Measurements from ENCODE around the gene GNB1. TPM values are rescaled to one million over a fixed set of nuclear protein-coding genes. Genes with fewer than 3 reads are reported as not detected.

The GNB1 gene
- polyA plus RNA-seq, 1 of the 3 experiments (the other 2 are of a cell fraction): 355 TPM

DNA sequence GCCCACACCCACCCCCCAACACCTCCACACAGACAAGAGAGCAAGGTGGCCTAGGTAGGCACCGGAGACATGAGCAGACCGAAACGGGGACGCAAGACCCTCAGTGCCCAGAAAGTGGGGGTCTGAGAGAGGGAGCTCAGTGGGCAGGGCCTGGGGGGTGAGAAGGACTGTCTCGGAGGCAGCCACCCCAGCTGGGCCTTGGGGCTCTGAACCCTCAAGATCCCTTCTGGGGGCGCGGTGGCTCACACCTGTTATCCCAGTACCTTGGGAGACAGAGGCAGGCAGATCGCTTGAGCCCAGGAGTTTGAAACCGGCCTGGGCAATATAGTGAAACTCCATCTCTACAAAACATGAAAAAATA, 9.1 kb upstream of the GNB1 start:
- H3K9me2 ChIP-seq: no peaks in the 10 kb centered on the region
- WGBS (ENCODE audit: low lambda C conversion rate): 91% methylated on average over 7 of the region's 9 CpGs
- no peaks in the 10 kb centered on the region for H3K36me3 ChIP-seq (replicated peaks in 1 of 2; ENCODE audit: control insufficient read depth in 1 of 2, insufficient read depth in 2 of 2, low read length in 1 of 2)
- no peaks in the 10 kb centered on the region for H4K20me1 ChIP-seq (ENCODE audit: insufficient read depth)
- no peaks in the 10 kb centered on the region for H3K27me3 ChIP-seq (ENCODE audit: insufficient read depth)
- TF ChIP-seq, protein P1, sequence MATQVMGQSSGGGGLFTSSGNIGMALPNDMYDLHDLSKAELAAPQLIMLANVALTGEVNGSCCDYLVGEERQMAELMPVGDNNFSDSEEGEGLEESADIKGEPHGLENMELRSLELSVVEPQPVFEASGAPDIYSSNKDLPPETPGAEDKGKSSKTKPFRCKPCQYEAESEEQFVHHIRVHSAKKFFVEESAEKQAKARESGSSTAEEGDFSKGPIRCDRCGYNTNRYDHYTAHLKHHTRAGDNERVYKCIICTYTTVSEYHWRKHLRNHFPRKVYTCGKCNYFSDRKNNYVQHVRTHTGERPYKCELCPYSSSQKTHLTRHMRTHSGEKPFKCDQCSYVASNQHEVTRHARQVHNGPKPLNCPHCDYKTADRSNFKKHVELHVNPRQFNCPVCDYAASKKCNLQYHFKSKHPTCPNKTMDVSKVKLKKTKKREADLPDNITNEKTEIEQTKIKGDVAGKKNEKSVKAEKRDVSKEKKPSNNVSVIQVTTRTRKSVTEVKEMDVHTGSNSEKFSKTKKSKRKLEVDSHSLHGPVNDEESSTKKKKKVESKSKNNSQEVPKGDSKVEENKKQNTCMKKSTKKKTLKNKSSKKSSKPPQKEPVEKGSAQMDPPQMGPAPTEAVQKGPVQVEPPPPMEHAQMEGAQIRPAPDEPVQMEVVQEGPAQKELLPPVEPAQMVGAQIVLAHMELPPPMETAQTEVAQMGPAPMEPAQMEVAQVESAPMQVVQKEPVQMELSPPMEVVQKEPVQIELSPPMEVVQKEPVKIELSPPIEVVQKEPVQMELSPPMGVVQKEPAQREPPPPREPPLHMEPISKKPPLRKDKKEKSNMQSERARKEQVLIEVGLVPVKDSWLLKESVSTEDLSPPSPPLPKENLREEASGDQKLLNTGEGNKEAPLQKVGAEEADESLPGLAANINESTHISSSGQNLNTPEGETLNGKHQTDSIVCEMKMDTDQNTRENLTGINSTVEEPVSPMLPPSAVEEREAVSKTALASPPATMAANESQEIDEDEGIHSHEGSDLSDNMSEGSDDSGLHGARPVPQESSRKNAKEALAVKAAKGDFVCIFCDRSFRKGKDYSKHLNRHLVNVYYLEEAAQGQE (IDR thresholded peaks at IDR 0.05; ENCODE audit: low read depth, low read length): no peak
- TF ChIP-seq RAD21 (IDR thresholded peaks at IDR 0.05; ENCODE audit: low read length) (no peak), TEAD4 (IDR thresholded peaks at IDR 0.05; ENCODE audit: borderline replicate concordance, insufficient read depth) (no peak), POLR2AphosphoS5 (IDR thresholded peaks at IDR 0.05; ENCODE audit: low read depth, low read length) (no peak), MEF2A (IDR thresholded peaks at IDR 0.05; ENCODE audit: borderline replicate concordance, low read depth) (no peak), MXI1 (IDR thresholded peaks at IDR 0.05; ENCODE audit: low read depth, low read length) (no peak), ELF1 (IDR thresholded peaks at IDR 0.05) (no peak), EZH2phosphoT487 (IDR thresholded peaks at IDR 0.05; ENCODE audit: borderline replicate concordance, low read depth) (no peak), NFIC (IDR thresholded peaks at IDR 0.05; ENCODE audit: borderline replicate concordance) (no peak), SMC3 (IDR thresholded peaks at IDR 0.05; ENCODE audit: low read depth, low read length) (no peak), GABPA (IDR thresholded peaks at IDR 0.05; ENCODE audit: low read depth) (no peak), CHD2 (IDR thresholded peaks at IDR 0.05; ENCODE audit: low read length, partially characterized antibody) (no peak)
- TF ChIP-seq, protein P2, sequence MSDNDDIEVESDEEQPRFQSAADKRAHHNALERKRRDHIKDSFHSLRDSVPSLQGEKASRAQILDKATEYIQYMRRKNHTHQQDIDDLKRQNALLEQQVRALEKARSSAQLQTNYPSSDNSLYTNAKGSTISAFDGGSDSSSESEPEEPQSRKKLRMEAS (IDR thresholded peaks at IDR 0.05; ENCODE audit: low read depth): no peak
- TF ChIP-seq, protein P3, sequence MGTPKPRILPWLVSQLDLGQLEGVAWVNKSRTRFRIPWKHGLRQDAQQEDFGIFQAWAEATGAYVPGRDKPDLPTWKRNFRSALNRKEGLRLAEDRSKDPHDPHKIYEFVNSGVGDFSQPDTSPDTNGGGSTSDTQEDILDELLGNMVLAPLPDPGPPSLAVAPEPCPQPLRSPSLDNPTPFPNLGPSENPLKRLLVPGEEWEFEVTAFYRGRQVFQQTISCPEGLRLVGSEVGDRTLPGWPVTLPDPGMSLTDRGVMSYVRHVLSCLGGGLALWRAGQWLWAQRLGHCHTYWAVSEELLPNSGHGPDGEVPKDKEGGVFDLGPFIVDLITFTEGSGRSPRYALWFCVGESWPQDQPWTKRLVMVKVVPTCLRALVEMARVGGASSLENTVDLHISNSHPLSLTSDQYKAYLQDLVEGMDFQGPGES (IDR thresholded peaks at IDR 0.05; ENCODE audit: low read depth, low read length): no peak
- ChIA-PET POLR2A (no interaction called here), CTCF (interaction anchor here (0.8 to 6.9 kb wide), 3 partner anchors 7 to 100 kb away, joined by 3 to 51 read pairs (median 4); no protein-coding TSS in a partner anchor)
- peaks cover 3% of the 10 kb centered on the region for H3F3A ChIP-seq (replicated peaks; ENCODE audit: insufficient read depth)
- no peak overlapping the region for H3K9ac ChIP-seq
- H2AFZ ChIP-seq (ENCODE audit: low read depth): no peak overlapping the region
- no peaks in the 10 kb centered on the region; the same call in 1 of the 2 replicates for H3K79me2 ChIP-seq (ENCODE audit: insufficient read depth)
- H3K4me1 ChIP-seq (ENCODE audit: control insufficient read depth in 1 of 2, insufficient read depth in 2 of 2, low read depth in 1 of 2, low read length in 1 of 2): peaks cover 0 to 17% of the 10 kb centered on the region in 2 experiments; a peak in 1 of 4 replicates
- no peak overlapping the region for H3K4me3 ChIP-seq (ENCODE audit: low read depth in 2 of 2, low read length in 1 of 2)
- no peak overlapping the region for H3K4me2 ChIP-seq
- no peak overlapping the region for H3K27ac ChIP-seq (ENCODE audit: low read depth in 2 of 2, low read length in 1 of 2)
- H3K9me3 ChIP-seq: no peaks in the 10 kb centered on the region
- DNase-seq: no peak
